Gastroesophageal sphincter (tissue), 3 donors: ENCODE data around the gene CEP164.
"Not testable (repeated sequence)": the region's sequence is repeated elsewhere in the genome, so short reads cannot be mapped to it uniquely, and the experiment has no call there.

Experiments used
- CTCF ChIP-seq, 4 experiments: fragments of 200-600 bp in 2 of 4; fragments of 450-650 bp in 2 of 4; sonication (generic) in 1 of 4; IDR thresholded peaks; one replicate each; pipeline ENCODE4 v1.5.1; 2017 to 2019; ENCODE audit warnings: antibody characterized with exemption in 4 of 4, mild to moderate bottlenecking in 2 of 4, moderate library complexity in 2 of 4
- EP300 ChIP-seq: sonication (generic); formaldehyde crosslinking; IDR thresholded peaks from one replicate; pipeline ENCODE4 v1.6.1; 2017; ENCODE audit warnings: antibody characterized with exemption, mild to moderate bottlenecking
- POLR2A ChIP-seq, 2 donors: fragments of 450-650 bp; IDR thresholded peaks; one replicate each; pipeline ENCODE4 v1.6.1; 2017; ENCODE audit warnings: antibody characterized with exemption in 2 of 2, mild to moderate bottlenecking in 2 of 2, moderate library complexity in 1 of 2

- not testable (repeated sequence) for TF ChIP-seq CTCF (IDR thresholded peaks at IDR 0.05); EP300; POLR2A (IDR thresholded peaks at IDR 0.05)
Observed at GRCh38 chr11:117399100-117399840, 71.6 kb downstream of the CEP164 start.
